HG02840 (cell line): Measurements from ENCODE around the gene PSMD2.
"Not testable (repeated sequence)": the region's sequence is repeated elsewhere in the genome, so short reads cannot be mapped to it uniquely, and the experiment has no call there.

Experiments
- ATAC-seq: cut with Tn5 transposase; IDR thresholded peaks from one replicate; pipeline ENCODE4 v1.9.1; 2021; ENCODE audit warnings: mild to moderate bottlenecking, moderate library complexity, moderate number of reproducible peaks; ENCODE audit not compliant: unreplicated experiment, low FRiP score

Gene PSMD2

DNA sequence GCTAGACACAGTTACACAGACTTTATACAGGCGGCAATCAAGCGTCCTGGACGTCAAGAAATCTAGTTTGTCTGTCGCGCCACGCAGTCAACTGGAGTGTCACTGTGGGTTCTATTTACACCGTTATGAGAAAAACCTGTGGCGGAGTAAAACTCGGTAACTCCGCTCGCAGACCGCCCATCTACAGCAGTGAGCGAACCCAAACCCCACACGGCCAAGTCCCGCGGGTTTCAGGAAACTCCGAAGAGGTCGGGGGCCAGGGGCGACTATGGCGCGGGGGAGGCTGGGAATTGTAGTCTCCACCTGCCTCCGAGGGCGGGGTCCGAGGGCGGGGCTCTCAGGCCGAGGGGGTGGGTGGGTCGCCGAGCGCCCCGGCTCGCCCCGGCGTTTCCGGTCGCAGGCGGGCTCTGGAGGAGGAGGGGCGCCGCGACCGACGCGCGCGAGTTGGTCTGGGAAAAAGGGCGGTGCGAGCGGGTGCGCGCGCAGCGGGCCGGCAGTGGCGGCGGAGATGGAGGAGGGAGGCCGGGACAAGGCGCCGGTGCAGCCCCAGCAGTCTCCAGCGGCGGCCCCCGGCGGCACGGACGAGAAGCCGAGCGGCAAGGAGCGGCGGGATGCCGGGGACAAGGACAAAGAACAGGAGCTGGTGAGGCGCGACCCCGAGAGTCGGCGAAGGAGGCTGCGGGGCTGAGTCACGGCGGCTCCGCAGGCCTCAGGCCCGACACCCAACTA lies at the start of gene PSMD2:
Gene PSMD2 (plus strand): TSS at position 483 of the 729 bp plus-strand sequence. CDS start 26 bp downstream, at position 509.
- peak; percentile 94 for ATAC-seq

DNA sequence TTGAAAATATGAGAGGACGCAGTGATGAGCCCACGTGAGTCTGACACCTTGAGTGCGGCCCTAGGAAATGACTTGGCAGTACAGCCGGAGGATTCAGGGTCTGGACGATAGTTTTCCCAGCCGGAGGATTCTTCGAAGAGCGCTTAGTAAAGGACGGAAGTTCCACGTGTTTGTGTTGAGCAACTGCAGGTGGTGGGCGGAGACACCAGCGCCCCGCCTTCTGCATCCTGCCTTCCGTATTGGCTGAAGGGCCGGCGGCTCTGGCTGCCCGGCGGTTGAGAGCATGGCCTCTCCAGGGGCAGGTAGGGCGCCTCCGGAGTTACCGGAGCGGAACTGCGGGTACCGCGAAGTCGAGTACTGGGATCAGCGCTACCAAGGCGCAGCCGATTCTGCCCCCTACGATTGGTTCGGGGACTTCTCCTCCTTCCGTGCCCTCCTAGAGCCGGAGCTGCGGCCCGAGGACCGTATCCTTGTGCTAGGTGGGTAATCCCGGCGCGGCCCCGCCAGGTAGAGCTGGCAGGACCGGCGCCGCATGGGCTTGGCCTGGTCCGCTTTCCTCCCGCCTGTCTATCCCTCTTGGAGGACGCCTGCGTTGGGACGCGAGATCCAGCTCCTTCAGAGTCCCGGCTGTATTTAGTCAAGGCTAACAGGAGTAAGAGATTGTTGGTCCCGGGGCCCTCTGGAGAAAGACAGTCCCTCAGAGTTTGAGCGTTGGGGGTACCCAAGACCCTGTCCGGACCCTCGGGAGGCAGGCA lies 49.5 kb upstream of the PSMD2 start, which contains the start of gene EEF1AKMT4:
Gene EEF1AKMT4 (plus strand): TSS at position 261 of the 755 bp plus-strand sequence. CDS start 23 bp downstream, at position 284.
- ATAC-seq, result peak; percentile 86

GRCh38 chr3:184250167-184250828 lies 48.7 kb upstream of the PSMD2 start:
- ATAC-seq, result peak; percentile 60

GRCh38 chr3:184255291-184256039 lies 43.6 kb upstream of the PSMD2 start:
- ATAC-seq, result no peak

DNA sequence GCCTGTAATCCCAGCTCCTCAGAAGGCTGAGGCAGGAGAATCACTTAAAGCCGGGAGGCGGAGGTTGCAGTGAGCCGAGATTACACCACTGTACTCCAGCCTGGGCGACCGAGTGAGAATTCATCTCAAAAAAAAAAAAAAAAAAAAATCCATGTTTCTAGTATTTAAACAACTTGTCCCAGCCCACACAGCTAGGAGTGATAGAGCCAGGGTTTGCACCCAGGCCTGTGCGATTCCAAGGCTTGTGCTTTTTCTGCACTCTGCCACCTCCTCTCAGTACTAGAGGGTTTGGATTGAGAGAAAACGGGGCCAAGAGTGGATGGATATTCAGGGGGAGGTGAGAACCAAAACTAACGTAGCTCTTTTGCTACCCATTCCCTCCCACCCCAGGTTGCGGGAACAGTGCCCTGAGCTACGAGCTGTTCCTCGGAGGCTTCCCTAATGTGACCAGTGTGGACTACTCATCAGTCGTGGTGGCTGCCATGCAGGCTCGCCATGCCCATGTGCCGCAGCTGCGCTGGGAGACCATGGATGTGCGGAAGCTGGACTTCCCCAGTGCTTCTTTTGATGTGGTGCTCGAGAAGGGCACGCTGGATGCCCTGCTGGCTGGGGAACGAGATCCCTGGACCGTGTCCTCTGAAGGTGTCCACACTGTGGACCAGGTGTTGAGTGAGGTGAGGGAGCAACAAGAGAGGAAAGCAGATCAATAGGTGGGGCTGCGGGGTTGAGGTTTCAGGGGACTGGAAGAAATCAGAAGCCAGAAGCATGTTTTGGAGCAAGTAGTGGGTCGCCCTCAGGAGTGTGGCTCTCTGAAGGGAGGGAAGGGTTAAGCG lies 41.7 kb upstream of the PSMD2 start:
- no peak for ATAC-seq

DNA sequence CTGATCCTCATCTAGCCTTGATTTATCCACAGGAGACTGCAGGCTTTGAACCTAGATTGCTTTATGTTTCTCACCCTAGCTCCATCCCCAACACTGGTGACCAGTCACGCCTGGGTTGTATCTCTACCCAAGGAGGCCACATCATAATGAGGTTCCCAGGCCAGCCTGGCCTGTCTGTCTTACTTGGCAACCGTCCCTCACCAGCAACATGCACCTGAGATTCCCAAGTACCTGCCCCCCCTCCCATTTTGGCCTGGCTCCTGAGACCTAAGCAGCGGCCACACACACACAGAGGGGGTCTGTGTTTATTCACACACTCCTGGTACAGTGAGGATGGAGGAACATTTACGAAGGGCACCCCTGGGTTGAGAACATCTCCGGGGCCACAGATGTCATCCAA lies 40.1 kb upstream of the PSMD2 start:
- no peak for ATAC-seq

DNA sequence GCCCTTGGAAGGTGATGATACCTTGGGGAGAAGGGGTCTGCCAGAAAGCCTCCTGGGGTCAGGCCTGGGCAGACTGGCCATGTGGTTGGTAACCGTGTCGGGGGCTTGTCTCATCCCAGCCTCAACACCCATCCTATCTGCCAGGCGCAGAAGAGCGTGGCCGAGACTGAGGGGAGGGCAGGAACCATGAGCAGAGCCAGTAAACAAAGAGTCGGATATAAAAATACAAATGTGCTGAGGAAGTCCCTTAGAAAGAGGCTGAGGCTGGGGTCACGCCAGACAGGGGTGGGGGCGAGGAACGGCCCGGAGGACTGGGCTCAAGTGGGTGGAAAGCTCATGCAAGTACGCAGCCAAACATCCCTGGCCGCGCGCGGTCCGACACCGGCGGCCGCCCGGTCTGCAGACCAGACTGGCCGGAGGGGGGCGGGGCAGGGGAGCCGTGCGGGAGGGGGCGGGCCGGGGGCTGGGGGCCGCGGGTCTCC lies 39.6 kb upstream of the PSMD2 start:
- ATAC-seq, result no peak

GRCh38 chr3:184259878-184260723 lies 38.9 kb upstream of the PSMD2 start:
- ATAC-seq, result no peak

- ATAC-seq, result no peak
Observed at GRCh38 chr3:184260724-184261269, 38.2 kb upstream of the PSMD2 start.

DNA sequence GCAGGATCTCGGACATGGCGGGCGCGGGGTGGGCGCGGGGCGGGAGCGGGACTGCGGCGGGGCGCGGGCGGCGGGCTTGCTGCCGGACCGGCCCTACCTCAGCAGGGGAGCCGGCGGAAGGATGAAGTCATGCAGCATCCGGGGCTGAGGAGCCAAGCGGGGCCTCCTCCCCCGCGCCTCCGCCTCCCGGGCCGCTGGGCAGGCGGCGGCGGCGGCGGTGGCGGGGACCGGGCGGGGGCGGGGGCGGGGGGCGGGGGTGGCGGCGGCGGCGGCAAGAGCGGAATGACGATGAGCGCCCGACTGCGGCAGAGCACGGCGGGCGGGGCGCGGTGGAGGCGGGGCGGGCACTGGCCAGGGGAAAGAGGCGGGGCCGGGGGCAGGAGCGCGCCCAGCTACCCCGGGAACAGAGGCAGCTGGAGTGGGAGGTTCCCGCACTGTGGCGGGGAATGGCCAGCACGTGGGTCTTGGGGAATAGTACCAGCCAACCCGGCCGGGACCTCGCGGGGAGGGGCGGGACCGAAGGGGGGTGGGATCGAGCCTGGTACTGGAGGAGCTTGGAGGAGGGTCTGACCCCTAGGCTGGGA lies 37.7 kb upstream of the PSMD2 start, which contains the start of gene CAMK2N2:
Gene CAMK2N2 (minus strand): TSS at position 284 of the 584 bp plus-strand sequence. CDS start 268 bp downstream, at position 16.
- no peak for ATAC-seq

DNA sequence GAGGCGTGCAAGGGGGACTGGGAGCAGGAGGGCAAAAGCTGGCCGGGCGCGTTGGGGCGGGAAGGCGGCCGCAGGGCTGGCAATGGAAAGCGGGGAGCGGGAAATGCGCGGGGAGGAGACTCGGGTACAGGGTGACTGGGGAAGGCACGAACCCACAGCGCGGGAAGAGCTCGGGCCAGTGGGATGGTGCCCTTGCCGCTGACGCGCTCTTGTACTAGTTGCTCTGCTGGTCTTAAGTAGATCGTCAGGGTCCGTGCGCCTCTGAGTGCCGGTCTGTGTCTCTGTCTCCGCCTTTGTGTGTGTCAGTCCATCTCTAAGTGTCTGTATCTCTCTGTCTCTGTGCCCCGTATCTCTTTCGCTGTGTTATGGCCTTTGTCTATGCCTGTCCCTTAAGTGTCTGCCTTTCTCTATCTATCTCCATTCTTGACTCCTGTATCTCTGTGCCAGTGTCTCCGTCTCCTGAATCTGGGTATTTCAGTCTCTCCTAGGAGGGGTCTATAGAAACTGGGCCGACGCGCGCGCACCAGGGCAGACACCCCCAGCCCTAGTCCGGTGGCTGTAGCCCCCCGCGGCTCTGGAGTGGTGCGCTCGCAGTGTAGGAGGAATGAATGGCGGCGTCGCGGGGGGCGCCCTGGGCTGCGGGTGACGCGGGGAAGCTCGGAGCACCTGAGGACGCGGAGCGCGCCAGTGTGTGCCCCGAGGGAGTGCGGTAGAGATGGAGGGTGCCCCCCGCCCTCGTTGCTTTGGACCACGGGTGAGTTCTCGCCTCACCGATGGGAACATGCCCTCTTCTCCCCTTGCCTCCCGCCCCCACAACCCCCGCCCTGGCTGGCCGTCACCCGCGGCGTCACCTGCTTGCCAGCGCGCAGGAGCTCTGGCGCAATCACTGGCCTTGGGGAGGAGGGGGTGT lies 36.9 kb upstream of the PSMD2 start:
- ATAC-seq, result no peak

DNA sequence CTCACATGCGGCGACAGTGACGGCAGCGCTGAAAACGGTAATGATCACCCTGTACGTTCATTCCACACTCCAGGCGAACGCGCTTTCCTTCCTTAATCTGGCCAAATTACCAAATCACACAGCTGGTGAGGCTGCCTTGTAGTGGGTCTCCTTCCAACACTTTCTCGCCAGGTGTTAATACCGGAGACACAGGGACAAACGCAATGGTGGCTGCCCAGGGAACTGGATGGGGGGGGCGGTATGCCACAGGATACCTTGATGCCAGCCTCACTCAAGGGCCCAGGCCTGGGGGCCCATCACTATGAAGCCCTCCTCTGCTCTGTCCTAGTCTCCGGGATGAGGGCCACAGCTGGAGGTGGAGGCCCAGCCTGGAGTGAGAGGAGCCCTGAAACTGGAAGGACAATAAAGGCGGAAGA lies 36.3 kb upstream of the PSMD2 start:
- ATAC-seq, result no peak

DNA sequence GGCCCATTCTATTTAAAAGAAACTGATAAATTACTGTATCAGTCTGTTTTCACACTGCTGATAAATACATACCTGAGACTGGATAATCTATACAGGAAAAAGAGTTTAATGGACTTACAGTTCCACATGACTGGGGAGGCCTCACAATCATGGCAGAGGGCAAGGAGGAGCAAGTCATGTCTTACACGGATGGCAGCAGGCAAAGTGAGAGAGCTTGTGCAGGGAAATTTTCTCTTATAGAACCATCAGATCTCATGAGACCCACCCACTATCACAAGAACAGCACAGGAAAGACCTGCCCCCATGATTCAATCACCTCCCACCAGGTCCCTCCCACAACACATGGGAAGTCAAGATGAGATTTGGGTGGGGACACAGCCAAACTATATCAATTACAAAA lies 31.8 kb upstream of the PSMD2 start:
- not testable (repeated sequence) for ATAC-seq

DNA sequence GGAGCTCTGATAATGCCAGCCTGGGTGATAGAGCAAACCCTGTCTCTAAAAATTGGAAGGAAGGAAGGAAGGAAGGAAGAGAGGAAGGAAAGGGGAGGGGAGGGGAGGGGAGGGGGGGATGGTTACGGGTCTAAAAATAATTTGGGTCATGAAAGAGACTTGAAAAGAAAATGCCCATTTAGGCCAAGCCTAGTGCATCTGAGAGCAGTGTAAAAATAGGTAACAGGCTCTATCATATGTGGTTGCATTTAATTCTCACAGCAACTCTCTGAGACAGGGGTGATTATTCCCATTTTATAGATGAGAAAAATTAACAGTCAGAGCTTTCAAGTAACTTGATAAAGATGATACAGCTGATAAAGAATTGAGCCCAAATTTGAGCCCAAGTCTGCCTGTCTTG lies 26.8 kb upstream of the PSMD2 start:
- ATAC-seq, result no peak

DNA sequence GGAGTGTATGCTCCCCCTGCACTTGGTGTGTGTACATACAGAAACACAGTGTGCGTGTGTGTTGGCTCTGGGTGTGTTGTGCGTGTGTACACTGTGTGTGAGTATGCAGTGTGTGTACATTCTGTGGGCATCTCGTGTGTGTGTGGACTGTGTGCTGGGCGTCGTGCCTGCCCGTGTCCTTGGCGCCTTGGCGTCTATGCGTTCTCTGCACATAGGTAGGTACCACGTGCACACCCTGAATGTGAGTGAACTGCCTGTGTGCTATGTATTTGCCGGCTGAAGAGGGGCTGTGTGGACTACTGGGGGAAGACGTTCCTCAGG lies 23.7 kb upstream of the PSMD2 start:
- ATAC-seq, result no peak

- no peak for ATAC-seq
Observed at GRCh38 chr3:184275961-184276910, 22.8 kb upstream of the PSMD2 start, which contains the start of gene ECE2. Gene ECE2 (plus strand): TSS chr3:184276022. CDS start chr3:184276154, 132 bp downstream.
